GM12878 (cell line): Measurements from ENCODE around the gene INO80D.

Source experiments
- CTCF ChIP-seq, 3 experiments: IDR thresholded peaks in 2 of 3; conservative IDR thresholded peaks in 1 of 3; 2 replicates each; pipeline ENCODE4 v1.5.1; 2011; ENCODE audit warnings: low read depth in 3 of 3, low read length in 3 of 3, mild to moderate bottlenecking in 3 of 3, control low read depth in 2 of 3, moderate library complexity in 2 of 3, inconsistent platforms in 1 of 3, mixed read lengths in 1 of 3; ENCODE audit not compliant: control insufficient read depth in 2 of 3, insufficient read depth in 1 of 3; ENCODE audit errors: extremely low read depth in 1 of 3
- E4F1 ChIP-seq: fragments of 450-650 bp; IDR thresholded peaks from 2 replicates; pipeline ENCODE4 v1.6.1; 2018; ENCODE audit warnings: borderline replicate concordance, mild to moderate bottlenecking; ENCODE audit not compliant: partially characterized antibody
- JUNB ChIP-seq: IDR thresholded peaks from 2 replicates; pipeline ENCODE4 v1.6.1; 2016; ENCODE audit warnings: antibody characterized with exemption, mild to moderate bottlenecking
- REST ChIP-seq: IDR thresholded peaks from 2 replicates; pipeline ENCODE4 v1.6.1; 2012; ENCODE audit warnings: mild to moderate bottlenecking, low read depth, low read length
- SPI1 ChIP-seq: IDR thresholded peaks from 2 replicates; pipeline ENCODE4 v1.6.1; 2011; ENCODE audit warnings: low read depth, mild to moderate bottlenecking, low read length, moderate library complexity, borderline replicate concordance; ENCODE audit not compliant: insufficient read depth
- USF2 ChIP-seq: IDR thresholded peaks from 2 replicates; pipeline ENCODE4 v1.6.1; 2011; ENCODE audit warnings: low read depth, low read length, improper control_type of control experiment, borderline replicate concordance

GRCh38 chr2:206045251-206045650, 40.7 kb downstream of the INO80D start:
- no peak for TF ChIP-seq USF2
- no peak for TF ChIP-seq E4F1
- TF ChIP-seq SPI1 = no peak
- TF ChIP-seq JUNB = no peak
- no peak for TF ChIP-seq REST
- TF ChIP-seq CTCF (IDR thresholded peaks at IDR 0.05 in 2 of 3, conservative IDR thresholded peaks at IDR 0.05 in 1 of 3; ENCODE audit: control insufficient read depth in 2 of 3, extremely low read depth in 1 of 3, insufficient read depth in 1 of 3, low read depth in 3 of 3, low read length in 3 of 3) = no peak
